IMR-90 (cell line): ENCODE data around the gene HDAC7.

Experiments used
- CTCF ChIP-seq: conservative IDR thresholded peaks from 2 replicates; pipeline ENCODE4 v1.5.1; 2012; ENCODE audit warnings: mild to moderate bottlenecking, low read depth, low read length, improper control_type of control experiment
- ELK1 ChIP-seq: fragments of 150-350 bp; IDR thresholded peaks from 2 replicates; pipeline ENCODE4 v1.6.1; 2016; ENCODE audit warnings: low read depth, mild to moderate bottlenecking, low read length, moderate library complexity, borderline replicate concordance
- MAFK ChIP-seq: IDR thresholded peaks from 2 replicates; pipeline ENCODE4 v1.6.1; 2012; ENCODE audit warnings: low read depth, low read length, improper control_type of control experiment
- MXI1 ChIP-seq: IDR thresholded peaks from 2 replicates; pipeline ENCODE4 v1.6.1; 2012; ENCODE audit warnings: low read depth, mild to moderate bottlenecking, low read length, moderate library complexity, borderline replicate concordance
- POLR2A ChIP-seq: IDR thresholded peaks from 2 replicates; pipeline ENCODE4 v1.6.1; 2012; ENCODE audit warnings: mild to moderate bottlenecking, low read depth, low read length
- RCOR1 ChIP-seq: IDR thresholded peaks from 2 replicates; pipeline ENCODE4 v1.6.1; 2012; ENCODE audit warnings: mild to moderate bottlenecking, low read length, improper control_type of control experiment; ENCODE audit not compliant: insufficient replicate concordance
- USF2 ChIP-seq: fragments of 150-350 bp; IDR thresholded peaks from 2 replicates; pipeline ENCODE4 v1.6.1; 2017; ENCODE audit warnings: mild to moderate bottlenecking, antibody characterized with exemption, low read length, low read depth

- no peak for TF ChIP-seq POLR2A
- no peak for TF ChIP-seq CTCF
- no peak for TF ChIP-seq MAFK
- TF ChIP-seq USF2: no peak
- no peak for TF ChIP-seq RCOR1
- no peak for TF ChIP-seq MXI1
- no peak for TF ChIP-seq ELK1
These were observed 21.8 kb upstream of the HDAC7 start for GRCh38 chr12:47841501-47841900.
